Activated naive CD4-positive, alpha-beta T cell treated with anti-CD3 and anti-CD28 coated beads for 36 hours (primary cell): ENCODE measurements around the gene IBTK. TPM values are rescaled to one million over a fixed set of nuclear protein-coding genes. Genes with fewer than 3 reads are reported as not detected.
A peak's percentile ranks its signal among the peaks of the same experiment; 100 is the strongest.
"Not testable (repeated sequence)": the region's sequence is repeated elsewhere in the genome, so short reads cannot be mapped to it uniquely, and the experiment has no call there.

Experiments used
- CTCF ChIA-PET: fragments of 350-600 bp; sonication (Branson Sonifier 250); formaldehyde crosslinking; loops from one replicate; lab custom pipeline; 2021; ENCODE audit warnings: antibody characterized with exemption; lab: Charles Lee
- DNase-seq: peaks from one replicate; pipeline ENCODE4 v3.0.0-alpha.2; 2020
- H3K27ac Mint-ChIP-seq: one replicate; pipeline ENCODE4 v1.8.0; 2021; ENCODE audit warnings: mild to moderate bottlenecking, mixed read lengths
- H3K27me3 Mint-ChIP-seq: one replicate; pipeline ENCODE4 v1.8.0; 2021; ENCODE audit warnings: low read depth, mixed read lengths
- H3K36me3 Mint-ChIP-seq: one replicate; pipeline ENCODE4 v1.8.0; 2021; ENCODE audit warnings: low read depth, mixed read lengths
- H3K4me1 Mint-ChIP-seq: one replicate; pipeline ENCODE4 v1.8.0; 2021; ENCODE audit warnings: low read depth, mixed read lengths
- H3K4me3 Mint-ChIP-seq: one replicate; pipeline ENCODE4 v1.8.0; 2021; ENCODE audit warnings: mild to moderate bottlenecking, moderate library complexity, mixed read lengths
- H3K9me3 Mint-ChIP-seq: one replicate; pipeline ENCODE4 v1.8.0; 2021; ENCODE audit warnings: mixed read lengths
- intact Hi-C: fragments of 100-400 bp; cut with micrococcal nuclease; formaldehyde crosslinking; loops from one replicate; pipeline ENCODE4 v1.15.1; 2023
- total RNA-seq, 2 experiments: library from RNA; stranded (reverse); gene quantifications; one replicate each; pipeline ENCODE4 v1.2.3, GENCODE V29; 2021

The IBTK gene
- total RNA-seq, 2 experiments from 2014 or later = 25.3 to 25.9 TPM

DNA sequence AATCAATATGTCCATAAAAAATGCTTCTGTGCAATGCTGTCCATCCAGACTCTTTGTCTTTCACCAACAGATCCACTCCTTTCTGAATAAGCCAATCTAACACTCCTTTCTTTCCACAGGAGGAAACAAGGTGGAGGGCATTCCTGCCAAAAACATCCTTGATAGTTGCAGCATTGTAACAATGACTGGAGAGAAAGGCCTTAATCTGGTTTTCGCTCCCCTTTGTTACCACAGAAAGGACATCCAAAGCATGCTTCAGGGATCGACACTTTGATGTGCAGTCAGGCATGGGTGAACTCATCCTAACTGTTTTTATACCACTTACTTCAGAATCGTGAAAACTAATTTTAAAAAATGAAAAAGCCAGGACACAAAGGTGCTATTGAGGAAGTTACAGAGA, 7.4 kb downstream of the IBTK start:
- intact Hi-C loops = no loop called here
- H3K4me1 Mint-ChIP-seq = peaks cover 23% of the 10 kb centered on the region
- DNase-seq = no peak
- H3K9me3 Mint-ChIP-seq = no peaks in the 10 kb centered on the region
- CTCF ChIA-PET = interaction anchor here (1.2 kb wide), 1 partner anchor 826 kb away, joined by 3 read pairs; the partner anchor contains the start of gene UBE3D
- H3K4me3 Mint-ChIP-seq = no peak overlapping the region
- peaks cover 28% of the 10 kb centered on the region for H3K36me3 Mint-ChIP-seq
- H3K27ac Mint-ChIP-seq = no peak overlapping the region
- H3K27me3 Mint-ChIP-seq = no peaks in the 10 kb centered on the region

DNA sequence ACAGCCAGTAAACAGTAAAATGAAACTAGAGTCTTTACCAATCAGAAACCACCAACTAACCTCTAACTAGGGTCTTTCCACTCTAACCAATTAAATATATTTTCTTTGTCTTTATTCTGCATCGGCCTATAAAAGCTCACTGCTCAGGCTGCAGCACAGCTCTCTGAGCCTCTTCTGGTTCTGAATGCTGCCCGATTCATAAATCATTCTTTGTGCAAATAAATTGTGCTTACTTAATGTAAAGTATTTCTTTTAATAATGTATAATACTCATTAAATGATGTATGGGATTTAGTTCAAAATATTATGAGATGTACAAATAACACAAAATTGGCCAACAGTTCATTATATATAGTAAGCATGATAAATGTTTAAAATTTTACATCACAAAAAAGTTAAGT, 7.9 kb downstream of the IBTK start:
- peaks cover 19% of the 10 kb centered on the region for H3K4me1 Mint-ChIP-seq

DNA sequence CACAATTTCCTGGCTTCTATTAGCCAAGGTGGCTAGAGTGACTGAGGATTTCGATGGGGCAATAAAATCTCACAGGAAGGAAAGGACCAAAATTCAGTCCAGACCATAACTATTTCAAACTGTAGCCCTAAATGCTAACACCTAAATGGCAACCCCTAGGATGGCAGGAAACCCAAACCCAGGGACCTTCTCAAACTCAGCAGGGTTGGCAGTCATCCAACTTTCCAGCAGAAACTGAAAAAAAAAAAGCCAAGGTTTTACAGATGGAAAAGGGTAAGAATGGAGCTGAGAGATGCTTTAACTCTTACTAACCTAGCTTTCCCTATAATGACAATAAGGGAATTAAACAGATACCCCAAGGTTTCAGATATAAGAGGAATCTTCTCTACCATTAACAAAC, 10.5 kb downstream of the IBTK start:
- intact Hi-C loops = no loop called here
- DNase-seq = no peak
- Mint-ChIP-seq H3K27me3 (no peaks in the 10 kb centered on the region), H3K4me3 (no peak overlapping the region), H3K27ac (no peak overlapping the region), H3K9me3 (no peaks in the 10 kb centered on the region), H3K36me3 (peaks cover 21% of the 10 kb centered on the region), H3K4me1 (peaks cover 13% of the 10 kb centered on the region)
- CTCF ChIA-PET = interaction anchor here (0.9 kb wide), 1 partner anchor 15 kb away, joined by 3 read pairs; no protein-coding TSS in a partner anchor

More for the DNA sequence above, 7.9 kb downstream of the IBTK start:
- Mint-ChIP-seq H3K4me3 (no peak overlapping the region), H3K27me3 (no peaks in the 10 kb centered on the region), H3K9me3 (no peaks in the 10 kb centered on the region), H3K27ac (no peak overlapping the region), H3K36me3 (peaks cover 25% of the 10 kb centered on the region)
- intact Hi-C loops = no loop called here
- CTCF ChIA-PET = interaction anchor here (1.2 kb wide), 1 partner anchor 826 kb away, joined by 3 read pairs; the partner anchor contains the start of gene UBE3D
- no peak for DNase-seq

DNA sequence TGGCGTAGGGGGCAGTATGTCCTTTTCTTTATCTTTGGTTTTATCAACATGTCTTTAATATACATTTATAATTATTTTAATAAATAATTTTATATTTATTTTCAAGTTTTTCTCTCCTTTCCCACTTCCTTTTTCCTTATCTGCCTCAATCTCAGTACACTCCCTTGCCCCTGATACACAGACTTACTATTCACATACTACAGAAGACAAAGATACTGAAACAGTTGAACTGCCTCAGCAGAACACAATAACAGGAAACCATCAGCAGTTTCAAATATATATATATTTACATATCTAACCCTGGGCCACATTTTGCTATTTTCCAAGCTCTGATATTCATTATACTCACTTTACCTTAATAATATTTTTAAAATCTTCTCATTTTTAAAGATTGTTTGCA, 19.8 kb downstream of the IBTK start:
- Mint-ChIP-seq H3K27ac (peak overlapping the region; percentile 66), H3K4me3 (no peak overlapping the region), H3K27me3 (no peaks in the 10 kb centered on the region), H3K9me3 (no peaks in the 10 kb centered on the region), H3K4me1 (peaks cover 6% of the 10 kb centered on the region), H3K36me3 (peaks cover 34% of the 10 kb centered on the region)
- no peak for DNase-seq
- CTCF ChIA-PET = no interaction called here
- intact Hi-C loops = no loop called here

DNA sequence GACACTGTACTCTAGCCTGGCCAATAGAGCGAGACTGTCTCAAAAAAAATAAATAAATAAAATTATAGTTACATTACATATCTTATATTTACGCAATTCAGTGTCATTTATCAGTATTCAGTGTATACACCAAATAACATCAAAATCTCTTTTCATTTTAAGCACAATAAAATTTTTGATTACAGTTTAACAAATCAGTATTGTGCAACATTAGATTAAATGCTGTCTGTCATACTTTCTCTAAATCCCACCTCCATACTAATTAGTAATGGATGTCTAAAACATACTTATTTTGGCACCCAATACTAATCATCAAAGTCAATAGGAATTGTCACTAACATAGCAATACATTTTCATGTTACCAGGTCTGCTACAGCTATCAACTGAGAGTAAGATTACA, 27.4 kb downstream of the IBTK start:
- H3K27me3 Mint-ChIP-seq = no peaks in the 10 kb centered on the region
- H3K9me3 Mint-ChIP-seq = no peaks in the 10 kb centered on the region
- no peak for DNase-seq
- H3K4me3 Mint-ChIP-seq = no peak overlapping the region
- CTCF ChIA-PET = interaction anchor here (1.6 kb wide), 1 partner anchor 845 kb away, joined by 3 read pairs; the partner anchor contains the start of gene UBE3D
- peaks cover 32% of the 10 kb centered on the region for H3K36me3 Mint-ChIP-seq
- no peak overlapping the region for H3K27ac Mint-ChIP-seq
- peaks cover 2% of the 10 kb centered on the region for H3K4me1 Mint-ChIP-seq
- intact Hi-C loops = no loop called here

DNA sequence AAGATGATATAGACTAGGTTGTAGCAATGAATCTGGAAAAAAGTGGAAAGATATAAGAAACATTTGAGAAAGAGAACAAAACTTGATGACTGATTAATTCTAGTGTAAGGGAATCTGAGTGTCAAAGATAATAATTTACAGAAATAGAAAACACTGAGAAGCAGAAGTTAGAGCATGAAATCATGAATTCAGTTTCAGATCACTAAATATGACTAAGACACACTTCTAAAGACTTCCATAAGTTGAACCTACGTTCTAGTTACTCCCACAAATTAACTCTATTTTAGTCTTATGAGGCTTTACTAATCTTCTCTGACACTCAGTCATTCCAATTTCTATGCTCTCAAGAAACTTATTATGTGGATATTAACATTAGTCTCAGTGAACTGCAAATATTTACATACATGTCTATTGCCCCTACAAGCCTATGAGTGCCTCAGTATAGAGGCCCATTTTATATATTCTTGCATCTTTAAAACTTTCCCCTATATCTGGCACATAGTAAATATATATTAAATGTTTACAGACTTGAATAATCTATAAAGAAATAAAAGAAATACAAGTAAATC, 30.4 kb downstream of the IBTK start:
- H3K9me3 Mint-ChIP-seq = no peaks in the 10 kb centered on the region
- H3K36me3 Mint-ChIP-seq = peaks cover 37% of the 10 kb centered on the region
- CTCF ChIA-PET = no interaction called here
- peaks cover 2% of the 10 kb centered on the region for H3K4me1 Mint-ChIP-seq
- H3K27ac Mint-ChIP-seq = no peak overlapping the region
- no peak overlapping the region for H3K4me3 Mint-ChIP-seq
- no peaks in the 10 kb centered on the region for H3K27me3 Mint-ChIP-seq
- DNase-seq = no peak
- intact Hi-C loops = no loop called here

DNA sequence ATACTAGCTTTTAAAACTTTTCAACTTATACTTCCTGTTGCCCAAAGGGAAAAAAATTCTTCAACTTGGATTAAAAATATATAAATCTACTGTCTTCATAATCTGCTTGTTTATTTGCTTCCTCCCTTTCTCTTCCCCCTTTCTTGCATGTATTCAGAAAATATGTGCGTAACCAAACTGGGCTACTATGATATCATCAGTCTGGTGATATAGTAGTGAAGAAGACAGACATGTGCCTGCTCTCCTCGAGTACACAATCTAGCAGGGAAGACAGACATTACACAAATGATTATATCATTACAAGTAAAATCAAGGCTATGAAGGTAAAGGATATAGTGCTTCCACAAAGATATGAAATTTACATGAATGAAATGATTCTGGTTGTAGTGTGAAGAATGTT, 31.0 kb downstream of the IBTK start:
- Mint-ChIP-seq H3K4me3 (no peak overlapping the region), H3K4me1 (peaks cover 2% of the 10 kb centered on the region), H3K36me3 (peaks cover 37% of the 10 kb centered on the region), H3K27ac (no peak overlapping the region), H3K9me3 (no peaks in the 10 kb centered on the region), H3K27me3 (no peaks in the 10 kb centered on the region)
- intact Hi-C loops = no loop called here
- CTCF ChIA-PET = no interaction called here
- DNase-seq = no peak

DNA sequence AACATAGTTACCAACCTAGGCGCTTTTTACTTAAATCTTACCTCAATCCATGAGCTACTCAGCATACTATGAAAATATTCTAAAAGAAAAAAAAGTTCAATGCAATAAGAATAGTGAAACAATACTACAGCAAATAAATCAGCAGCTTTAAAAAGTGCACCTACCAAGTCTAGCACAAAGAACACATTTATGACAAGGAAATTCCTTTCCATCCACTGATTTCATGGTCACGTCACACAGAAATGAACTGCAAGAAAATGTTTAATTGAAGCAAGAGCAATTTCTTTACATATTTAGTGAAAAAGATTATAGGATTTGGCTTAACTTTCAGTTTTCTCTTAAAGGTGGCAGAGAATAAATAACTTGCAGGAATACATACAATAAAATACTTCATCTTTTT, 36.2 kb downstream of the IBTK start:
- H3K9me3 Mint-ChIP-seq = no peaks in the 10 kb centered on the region
- DNase-seq = no peak
- H3K4me3 Mint-ChIP-seq = no peak overlapping the region
- H3K27ac Mint-ChIP-seq = no peak overlapping the region
- intact Hi-C loops = no loop called here
- peaks cover 35% of the 10 kb centered on the region for H3K36me3 Mint-ChIP-seq
- no peaks in the 10 kb centered on the region for H3K27me3 Mint-ChIP-seq
- CTCF ChIA-PET = no interaction called here
- H3K4me1 Mint-ChIP-seq = no peaks in the 10 kb centered on the region

DNA sequence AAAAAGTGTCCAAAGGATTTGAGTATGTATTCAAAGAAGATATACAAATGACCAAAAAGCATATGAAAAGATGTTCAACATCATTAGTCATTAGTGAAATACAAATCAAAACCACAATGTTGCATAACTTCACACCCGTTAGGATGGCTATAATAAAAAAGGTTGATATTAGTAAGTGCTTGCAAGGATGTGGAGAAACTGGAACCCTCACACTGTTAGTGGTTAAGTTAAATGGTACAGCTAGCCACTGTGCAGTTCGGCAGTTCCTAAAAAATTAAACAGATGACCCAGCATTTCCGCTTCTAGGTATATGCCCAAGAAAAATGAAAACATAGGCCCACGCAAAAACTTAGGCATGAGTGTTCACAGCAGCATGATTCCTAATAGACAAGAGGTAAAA, 38.6 kb downstream of the IBTK start:
- intact Hi-C loops = no loop called here
- H3K36me3 Mint-ChIP-seq = peaks cover 36% of the 10 kb centered on the region
- H3K4me1 Mint-ChIP-seq = no peaks in the 10 kb centered on the region
- no peak for DNase-seq
- no peak overlapping the region for H3K27ac Mint-ChIP-seq
- no peak overlapping the region for H3K4me3 Mint-ChIP-seq
- no peaks in the 10 kb centered on the region for H3K27me3 Mint-ChIP-seq
- CTCF ChIA-PET = no interaction called here
- no peaks in the 10 kb centered on the region for H3K9me3 Mint-ChIP-seq

DNA sequence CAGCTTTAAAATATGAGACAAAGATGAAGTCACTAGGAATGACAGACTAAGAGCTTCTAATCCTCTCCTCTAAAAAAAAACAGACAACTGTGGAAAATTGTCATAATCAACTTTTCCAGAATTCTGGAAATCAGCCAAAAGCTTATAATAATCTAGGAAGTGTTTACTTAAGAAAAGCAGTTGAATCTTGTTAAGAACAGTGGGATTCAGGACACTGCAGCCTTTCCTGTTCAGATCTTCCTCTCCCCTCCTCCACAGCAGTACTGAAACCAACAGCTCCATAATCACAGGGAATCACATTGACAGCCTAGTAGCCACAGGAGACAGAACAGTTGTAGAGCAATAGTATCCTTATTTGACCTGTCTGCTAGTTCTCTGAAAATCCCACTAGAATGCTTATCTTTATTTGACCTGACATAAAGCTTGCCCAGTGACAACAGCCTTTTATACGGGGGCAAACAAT, 41.6 kb downstream of the IBTK start:
- Mint-ChIP-seq H3K4me1 (no peaks in the 10 kb centered on the region), H3K4me3 (no peak overlapping the region), H3K9me3 (no peaks in the 10 kb centered on the region), H3K27ac (no peak overlapping the region), H3K36me3 (peaks cover 34% of the 10 kb centered on the region), H3K27me3 (no peaks in the 10 kb centered on the region)
- intact Hi-C loops = no loop called here
- CTCF ChIA-PET = no interaction called here
- DNase-seq = no peak

DNA sequence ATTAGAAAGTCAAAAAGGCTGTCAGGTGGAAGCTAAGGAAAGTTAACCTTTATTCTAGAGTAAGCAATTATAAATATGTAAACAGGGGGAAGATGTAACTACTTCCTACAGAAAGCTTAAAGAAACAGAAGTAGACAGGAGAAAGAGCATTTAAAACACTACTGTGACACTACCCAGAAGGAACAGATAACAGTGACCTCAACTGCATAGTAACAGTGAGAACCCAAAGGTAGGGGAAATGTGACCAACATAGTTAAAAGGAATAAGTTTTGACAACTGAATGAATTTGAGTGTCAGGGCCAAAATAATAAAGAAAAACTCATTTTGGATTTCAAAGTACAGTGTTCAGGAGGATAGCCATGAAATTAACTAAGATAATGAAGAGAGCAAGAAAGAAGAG, 43.5 kb downstream of the IBTK start:
- Mint-ChIP-seq H3K4me1 (no peaks in the 10 kb centered on the region), H3K9me3 (no peaks in the 10 kb centered on the region), H3K27me3 (no peaks in the 10 kb centered on the region), H3K36me3 (peaks cover 28% of the 10 kb centered on the region), H3K4me3 (no peak overlapping the region), H3K27ac (no peak overlapping the region)
- intact Hi-C loops = no loop called here
- CTCF ChIA-PET = no interaction called here
- DNase-seq = no peak

DNA sequence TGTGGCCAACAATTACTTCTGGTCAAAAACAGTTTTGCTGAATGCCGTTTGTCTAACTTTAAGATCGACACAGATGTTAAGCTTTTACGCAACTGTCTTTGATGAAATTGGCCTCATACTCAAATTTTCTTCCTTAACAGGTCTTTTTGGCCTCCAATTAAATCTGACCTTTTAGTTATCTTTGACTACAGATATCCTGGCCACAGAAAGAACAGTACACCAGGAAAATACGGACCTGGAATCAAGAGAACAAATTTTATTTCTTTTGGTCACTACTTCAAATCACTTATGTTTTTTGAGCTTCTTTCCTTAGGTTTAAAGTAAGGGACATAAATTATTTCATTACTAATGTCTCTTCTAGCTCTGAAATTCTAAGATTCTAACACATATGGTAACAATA, 49.8 kb downstream of the IBTK start:
- intact Hi-C loops = no loop called here
- Mint-ChIP-seq H3K4me1 (no peaks in the 10 kb centered on the region), H3K36me3 (peaks cover 22% of the 10 kb centered on the region), H3K9me3 (no peaks in the 10 kb centered on the region), H3K4me3 (no peak overlapping the region), H3K27ac (no peak overlapping the region), H3K27me3 (no peaks in the 10 kb centered on the region)
- no peak for DNase-seq
- CTCF ChIA-PET = no interaction called here

DNA sequence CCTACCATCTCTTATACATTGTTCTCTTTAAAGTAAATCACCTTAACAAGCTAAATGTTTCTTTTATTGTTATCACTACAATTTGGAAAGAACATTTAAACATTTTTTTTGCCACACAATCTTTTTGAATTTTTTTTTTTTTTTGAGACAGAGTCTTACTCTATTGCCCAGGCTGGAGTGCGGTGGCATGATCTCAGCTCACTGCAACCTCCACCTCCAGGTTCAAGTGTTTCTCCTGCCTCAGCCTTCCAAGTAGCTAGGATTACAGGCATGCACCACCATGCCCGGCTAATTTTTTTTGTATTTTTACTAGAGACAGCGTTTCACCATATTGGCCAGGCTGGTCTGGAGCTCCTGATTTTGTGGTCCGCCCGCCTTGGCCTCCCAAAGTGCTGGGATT, 50.3 kb downstream of the IBTK start:
- H3K4me3 Mint-ChIP-seq, intact Hi-C loops, H3K27me3 Mint-ChIP-seq, CTCF ChIA-PET, H3K9me3 Mint-ChIP-seq, DNase-seq, H3K4me1 Mint-ChIP-seq, H3K27ac Mint-ChIP-seq: not testable (repeated sequence)
- H3K36me3 Mint-ChIP-seq = peaks cover 24% of the 10 kb centered on the region
